OCI-LY7 (cell line): Measurements from ENCODE around the gene EPB41L4A. TPM values are rescaled to one million over a fixed set of nuclear protein-coding genes. Genes with fewer than 3 reads are reported as not detected.

Source experiments
- BruUV-seq: library from RNA; stranded (reverse); fragments of 400-500 nt; replicated peaks from 2 replicates; lab custom pipeline; 2021; lab: Mats Ljungman, UMichigan
- CTCF ChIA-PET: fragments of 300-600 bp; sonication (Branson Sonifier 250); formaldehyde crosslinking; loops from one replicate; lab custom pipeline; 2022; ENCODE audit warnings: antibody characterized with exemption; ENCODE audit not compliant: unreplicated experiment; lab: Charles Lee
- POLR2A ChIA-PET: fragments of 300-600 bp; sonication (Branson Sonifier 250); formaldehyde crosslinking; loops from one replicate; lab custom pipeline; 2022; ENCODE audit warnings: antibody characterized with exemption; lab: Charles Lee
- DNase-seq: peaks from one replicate; pipeline ENCODE4 v3.0.0-alpha.2; 2015; ENCODE audit warnings: low spot score
- H2AFZ ChIP-seq: fragments of 200-600 bp; sonication (generic), shearing (Covaris generic); 2 replicates; pipeline ENCODE4 v1.6.1; 2014; ENCODE audit warnings: mild to moderate bottlenecking, antibody characterized with exemption, low read length, moderate library complexity
- H3K27ac ChIP-seq: fragments of 200-600 bp; sonication (generic); 2 replicates; pipeline ENCODE4 v1.5.1; 2014; ENCODE audit warnings: mixed run types, low read depth, mild to moderate bottlenecking, moderate library complexity, low read length, inconsistent platforms; ENCODE audit not compliant: poor library complexity, severe bottlenecking
- H3K36me3 ChIP-seq: fragments of 200-600 bp; sonication (generic); 2 replicates; pipeline ENCODE4 v1.6.1; 2014; ENCODE audit warnings: mild to moderate bottlenecking, antibody characterized with exemption, low read length, moderate library complexity, mixed read lengths; ENCODE audit not compliant: insufficient read depth
- H3K4me1 ChIP-seq: fragments of 200-600 bp; sonication (generic); 2 replicates; pipeline ENCODE4 v1.5.1; 2014; ENCODE audit warnings: mild to moderate bottlenecking, low read length; ENCODE audit not compliant: insufficient read depth, poor library complexity, severe bottlenecking
- H3K4me2 ChIP-seq: fragments of 200-600 bp; sonication (generic); 2 replicates; pipeline ENCODE4 v1.6.1; 2014; ENCODE audit warnings: mild to moderate bottlenecking, low read length
- H3K4me3 ChIP-seq: fragments of 200-600 bp; sonication (generic); 2 replicates; pipeline ENCODE4 v1.5.1; 2014; ENCODE audit warnings: mild to moderate bottlenecking, low read depth, low read length; ENCODE audit not compliant: poor library complexity, severe bottlenecking
- H3K79me2 ChIP-seq: fragments of 200-600 bp; sonication (generic); 2 replicates; pipeline ENCODE4 v1.6.1; 2016; ENCODE audit warnings: low read depth, mild to moderate bottlenecking, low read length, moderate library complexity, mixed read lengths; ENCODE audit not compliant: insufficient read depth
- H3K9me2 ChIP-seq: fragments of 200-600 bp; sonication (generic); 2 replicates; pipeline ENCODE4 v1.6.1; 2016; ENCODE audit warnings: mild to moderate bottlenecking, low read length, mixed read lengths; ENCODE audit not compliant: insufficient read depth
- H3K9me3 ChIP-seq: fragments of 200-600 bp; sonication (generic); 2 replicates; pipeline ENCODE4 v1.6.1; 2014; ENCODE audit warnings: mild to moderate bottlenecking, mixed run types, low read length, mixed read lengths
- H4K20me1 ChIP-seq: fragments of 200-600 bp; sonication (generic); 2 replicates; pipeline ENCODE4 v1.6.1; 2014; ENCODE audit warnings: mild to moderate bottlenecking, antibody characterized with exemption, low read length, moderate library complexity, mixed read lengths; ENCODE audit not compliant: insufficient read depth
- EZH2phosphoT487 ChIP-seq: fragments of 200-600 bp; sonication (generic); IDR thresholded peaks from 2 replicates; pipeline ENCODE4 v1.6.1; 2018; ENCODE audit warnings: low read depth, borderline replicate concordance, mild to moderate bottlenecking, mixed run types, antibody characterized with exemption, low read length, moderate library complexity, mixed read lengths
- intact Hi-C: fragments of 100-400 bp; cut with micrococcal nuclease; formaldehyde crosslinking; loops from one replicate; pipeline ENCODE4 v1.10.0; 2022; ENCODE audit not compliant: unreplicated experiment
- total RNA-seq, 2 experiments: library from RNA; depleted of rRNA in 1 of 2; stranded (reverse); fragments of >200 nt in 1 of 2; shearing (Covaris generic) in 1 of 2; gene quantifications; 2 replicates each; pipeline ENCODE4 v1.2.3, GENCODE V29; 2014 to 2022
- TF ChIP-seq, protein P1 (sequence below): fragments of 200-600 bp; sonication (generic); conservative IDR thresholded peaks from 2 replicates; pipeline ENCODE4 v1.5.1; 2014; ENCODE audit warnings: mild to moderate bottlenecking, antibody characterized with exemption, low read length, moderate library complexity, mixed read lengths

Gene EPB41L4A
- total RNA-seq, 2 experiments from 2014 or later: 0.03 TPM; not detected in 1

DNA sequence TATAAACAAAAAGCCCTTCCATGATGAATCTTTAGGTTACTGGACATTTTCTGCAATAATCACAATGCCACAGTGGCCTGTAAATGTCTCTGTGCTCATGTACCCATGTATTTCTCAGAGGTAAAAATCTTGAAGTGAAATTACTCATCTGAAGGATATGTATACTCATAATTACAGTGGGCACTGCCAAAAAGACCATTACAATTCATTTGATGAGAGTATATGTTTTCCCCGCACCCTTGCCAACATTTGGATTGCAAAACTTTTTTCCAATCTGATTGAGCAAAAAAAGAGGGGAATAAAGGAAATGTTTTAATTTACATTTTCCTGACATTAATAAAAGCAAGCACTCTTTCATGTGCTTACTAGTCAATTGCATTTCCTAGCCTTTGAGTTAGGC lies 110.5 kb downstream of the EPB41L4A start:
- H3K4me1 ChIP-seq: no peaks in the 10 kb centered on the region
- BruUV-seq: no TSS peak
- H4K20me1 ChIP-seq: no peaks in the 10 kb centered on the region
- intact Hi-C loops: no loop called here
- H3K9me2 ChIP-seq: no peaks in the 10 kb centered on the region
- DNase-seq: no peak
- POLR2A ChIA-PET: interaction anchor here (0.9 kb wide), 1 partner anchor 25 kb away, joined by 3 read pairs; no protein-coding TSS in a partner anchor
- H3K4me2 ChIP-seq: no peak overlapping the region
- no peak overlapping the region for H3K27ac ChIP-seq
- H3K9me3 ChIP-seq: no peaks in the 10 kb centered on the region
- CTCF ChIA-PET: no interaction called here
- H3K79me2 ChIP-seq: no peaks in the 10 kb centered on the region
- no peak overlapping the region for H3K4me3 ChIP-seq
- no peaks in the 10 kb centered on the region for H3K36me3 ChIP-seq
- H2AFZ ChIP-seq: no peak overlapping the region
- TF ChIP-seq EZH2phosphoT487: no peak
- TF ChIP-seq, protein P1, sequence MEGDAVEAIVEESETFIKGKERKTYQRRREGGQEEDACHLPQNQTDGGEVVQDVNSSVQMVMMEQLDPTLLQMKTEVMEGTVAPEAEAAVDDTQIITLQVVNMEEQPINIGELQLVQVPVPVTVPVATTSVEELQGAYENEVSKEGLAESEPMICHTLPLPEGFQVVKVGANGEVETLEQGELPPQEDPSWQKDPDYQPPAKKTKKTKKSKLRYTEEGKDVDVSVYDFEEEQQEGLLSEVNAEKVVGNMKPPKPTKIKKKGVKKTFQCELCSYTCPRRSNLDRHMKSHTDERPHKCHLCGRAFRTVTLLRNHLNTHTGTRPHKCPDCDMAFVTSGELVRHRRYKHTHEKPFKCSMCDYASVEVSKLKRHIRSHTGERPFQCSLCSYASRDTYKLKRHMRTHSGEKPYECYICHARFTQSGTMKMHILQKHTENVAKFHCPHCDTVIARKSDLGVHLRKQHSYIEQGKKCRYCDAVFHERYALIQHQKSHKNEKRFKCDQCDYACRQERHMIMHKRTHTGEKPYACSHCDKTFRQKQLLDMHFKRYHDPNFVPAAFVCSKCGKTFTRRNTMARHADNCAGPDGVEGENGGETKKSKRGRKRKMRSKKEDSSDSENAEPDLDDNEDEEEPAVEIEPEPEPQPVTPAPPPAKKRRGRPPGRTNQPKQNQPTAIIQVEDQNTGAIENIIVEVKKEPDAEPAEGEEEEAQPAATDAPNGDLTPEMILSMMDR: no peak

DNA sequence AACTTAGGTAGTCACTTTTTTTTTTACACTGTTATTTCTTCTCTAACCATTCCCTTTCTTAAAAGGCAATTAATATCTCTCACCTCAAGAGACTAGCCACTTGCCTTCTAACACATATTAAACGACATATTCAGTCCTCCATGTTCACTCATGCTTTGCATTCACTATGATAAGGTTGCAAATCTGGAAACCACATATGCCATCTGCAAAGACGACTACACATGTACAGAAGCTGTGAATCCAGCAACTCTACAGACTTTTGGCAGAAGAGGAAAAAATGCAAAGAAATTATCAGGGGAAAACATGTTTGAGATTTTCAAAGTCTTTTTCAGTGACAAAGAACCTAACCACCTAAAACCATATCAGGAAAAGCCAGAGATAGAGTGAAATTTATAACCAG lies 112.1 kb downstream of the EPB41L4A start:
- Histone ChIP-seq H3K9me3 (no peaks in the 10 kb centered on the region), H3K36me3 (no peaks in the 10 kb centered on the region), H3K4me3 (no peak overlapping the region), H2AFZ (no peak overlapping the region), H3K9me2 (no peaks in the 10 kb centered on the region), H4K20me1 (no peaks in the 10 kb centered on the region), H3K27ac (no peak overlapping the region), H3K4me1 (no peaks in the 10 kb centered on the region), H3K4me2 (no peak overlapping the region), H3K79me2 (no peaks in the 10 kb centered on the region)
- BruUV-seq: no TSS peak
- no peak for DNase-seq
- TF ChIP-seq, protein P1: no peak
- TF ChIP-seq EZH2phosphoT487: no peak
- intact Hi-C loops: no loop called here
- CTCF ChIA-PET: no interaction called here
- POLR2A ChIA-PET: interaction anchor here (1.0 to 1.2 kb wide), 2 partner anchors 14 to 35 kb away, joined by 3 to 4 read pairs; no protein-coding TSS in a partner anchor

- Histone ChIP-seq H3K4me2 (no peak overlapping the region), H4K20me1 (no peaks in the 10 kb centered on the region), H3K79me2 (no peaks in the 10 kb centered on the region), H3K9me2 (no peaks in the 10 kb centered on the region), H3K27ac (no peak overlapping the region), H3K36me3 (no peaks in the 10 kb centered on the region), H3K4me1 (no peaks in the 10 kb centered on the region), H3K9me3 (no peaks in the 10 kb centered on the region), H2AFZ (no peak overlapping the region), H3K4me3 (no peak overlapping the region)
- intact Hi-C loops: no loop called here
- TF ChIP-seq, protein P1: no peak
- TF ChIP-seq EZH2phosphoT487: no peak
- BruUV-seq: no TSS peak
- ChIA-PET POLR2A (no interaction called here), CTCF (no interaction called here)
- DNase-seq: no peak
These were observed 114.3 kb downstream of the EPB41L4A start for GRCh38 chr5:112304743-112305142.
